Uterus (tissue), 4 donors: Measurements from ENCODE around the gene DNAJC30. TPM values are rescaled to one million over a fixed set of nuclear protein-coding genes. Genes with fewer than 3 reads are reported as not detected.

Experiments used
- DNase-seq, 2 donors: peaks; one replicate each; pipeline ENCODE4 v3.0.0-alpha.2; 2019 to 2020
- H3K27ac ChIP-seq, 2 donors: fragments of 200-600 bp; sonication (generic); 1 replicate in 1 of 2; 2 replicates in 1 of 2; pipeline ENCODE4 v1.5.1; 2016 to 2018
- H3K27me3 ChIP-seq, 2 donors: fragments of 200-600 bp; sonication (generic); one replicate each; pipeline ENCODE4 v1.5.1; 2018 to 2019; ENCODE audit warnings: control low read depth in 1 of 2
- H3K36me3 ChIP-seq, 2 donors: fragments of 200-600 bp; sonication (generic); one replicate each; pipeline ENCODE4 v1.5.1; 2019; ENCODE audit warnings: control low read depth in 1 of 2
- H3K4me1 ChIP-seq, 2 donors: fragments of 200-600 bp; sonication (generic); one replicate each; pipeline ENCODE4 v1.5.1; 2018 to 2019; ENCODE audit warnings: control low read depth in 1 of 2
- H3K4me3 ChIP-seq, 2 donors: fragments of 200-600 bp; sonication (generic); 1 replicate in 1 of 2; 2 replicates in 1 of 2; pipeline ENCODE4 v1.5.1; 2018 to 2019; ENCODE audit warnings: mild to moderate bottlenecking in 1 of 2
- H3K9me3 ChIP-seq, 2 donors: fragments of 200-600 bp; sonication (generic); one replicate each; pipeline ENCODE4 v1.5.1; 2019; ENCODE audit warnings: control low read depth in 1 of 2
- CTCF ChIP-seq, 4 experiments: fragments of 200-600 bp in 2 of 4; fragments of 450-650 bp in 2 of 4; sonication (generic) in 2 of 4; IDR thresholded peaks; one replicate each; pipeline ENCODE4 v1.5.1; 2016 to 2019; ENCODE audit warnings: antibody characterized with exemption in 4 of 4, mild to moderate bottlenecking in 2 of 4, moderate library complexity in 1 of 4
- POLR2A ChIP-seq, 2 donors: fragments of 450-650 bp; IDR thresholded peaks; one replicate each; pipeline ENCODE4 v1.6.1; 2016; ENCODE audit warnings: antibody characterized with exemption in 2 of 2, mild to moderate bottlenecking in 1 of 2, moderate library complexity in 1 of 2
- intact Hi-C: fragments of 100-400 bp; cut with DNase I; formaldehyde crosslinking; loops from one replicate; pipeline ENCODE4 v1.15.1; 2023; ENCODE audit warnings: low total_unique reads
- total RNA-seq, 4 donors: library from RNA; depleted of rRNA in 3 of 4; stranded (reverse); fragments of >200 nt in 3 of 4; gene quantifications; one replicate each; pipeline versions ENCODE4 v1.1.0 to v1.2.4, GENCODE V29; 2014 to 2023
- donor health status: DM: yes; HTN: yes; CAD: no.

The DNAJC30 gene
- total RNA-seq, 4 donors from 2014 or later, result 0.29 to 14.1 (median 3.3) TPM

- H3K9me3 ChIP-seq, result no peaks in the 10 kb centered on the region
- no peak for DNase-seq
- H3K4me1 ChIP-seq, result peaks cover 0 to 5% of the 10 kb centered on the region in 2 donors
- no peaks in the 10 kb centered on the region for H3K36me3 ChIP-seq
- TF ChIP-seq POLR2A (IDR thresholded peaks at IDR 0.05) (no peak), CTCF (IDR thresholded peaks at IDR 0.05) (no peak)
- H3K4me3 ChIP-seq, result no peak overlapping the region
- H3K27ac ChIP-seq, result no peak overlapping the region
- peaks cover 3 to 5% of the 10 kb centered on the region in 2 donors for H3K27me3 ChIP-seq
- intact Hi-C loops, result no loop called here
Observed at GRCh38 chr7:73649576-73649975, 33.7 kb downstream of the DNAJC30 start.

GRCh38 chr7:73648593-73649332 lies 34.5 kb downstream of the DNAJC30 start:
- H3K4me3 ChIP-seq, result no peak overlapping the region
- no peak for TF ChIP-seq CTCF (IDR thresholded peaks at IDR 0.05)
- TF ChIP-seq POLR2A (IDR thresholded peaks at IDR 0.05), result no peak
- no peaks in the 10 kb centered on the region for H3K9me3 ChIP-seq
- peaks cover 0 to 5% of the 10 kb centered on the region in 2 donors for H3K4me1 ChIP-seq
- no peak overlapping the region for H3K27ac ChIP-seq
- peaks cover 3 to 5% of the 10 kb centered on the region in 2 donors for H3K27me3 ChIP-seq
- intact Hi-C loops, result no loop called here
- DNase-seq, result no peak
- no peaks in the 10 kb centered on the region for H3K36me3 ChIP-seq

- no peak overlapping the region for H3K27ac ChIP-seq
- TF ChIP-seq POLR2A (IDR thresholded peaks at IDR 0.05) (no peak), CTCF (IDR thresholded peaks at IDR 0.05) (peak in 1 of 4 experiments; percentile 28)
- peaks cover 3 to 5% of the 10 kb centered on the region in 2 donors for H3K27me3 ChIP-seq
Observed at GRCh38 chr7:73647725-73648592, 35.3 kb downstream of the DNAJC30 start.

GRCh38 chr7:73646785-73647724 lies 36.2 kb downstream of the DNAJC30 start:
- TF ChIP-seq CTCF (IDR thresholded peaks at IDR 0.05) (no peak), POLR2A (IDR thresholded peaks at IDR 0.05) (no peak)
- Histone ChIP-seq H3K4me1 (peaks cover 0 to 5% of the 10 kb centered on the region in 2 donors), H3K4me3 (no peak overlapping the region), H3K27me3 (peaks cover 3 to 5% of the 10 kb centered on the region in 2 donors), H3K27ac (no peak overlapping the region), H3K9me3 (no peaks in the 10 kb centered on the region), H3K36me3 (no peaks in the 10 kb centered on the region)
- intact Hi-C loops, result no loop called here
- no peak for DNase-seq

More at GRCh38 chr7:73647725-73648592, 35.3 kb downstream of the DNAJC30 start:
- H3K36me3 ChIP-seq, result no peaks in the 10 kb centered on the region
- intact Hi-C loops, result no loop called here
- H3K4me3 ChIP-seq, result peak overlapping the region in 1 of 2 donors; percentile 38
- no peaks in the 10 kb centered on the region for H3K9me3 ChIP-seq
- H3K4me1 ChIP-seq, result peaks cover 0 to 5% of the 10 kb centered on the region in 2 donors
- DNase-seq, result no peak
